ENCODE results near the gene HOXA7.

Gene HOXA7

GRCh38 chr7:27133409-27134231 is 22.9 kb downstream of the HOXA7 start:
- no peak for DNase-seq (ENCODE audit: low spot score)

GRCh38 chr7:27132978-27133377 is 23.5 kb downstream of the HOXA7 start:
- DNase-seq (ENCODE audit: low spot score): no peak

- no peak for DNase-seq (ENCODE audit: low spot score)
These were observed 24.3 kb downstream of the HOXA7 start for GRCh38 chr7:27132214-27132613.

GRCh38 chr7:27131390-27131819 is 25.1 kb downstream of the HOXA7 start:
- no peak for DNase-seq (ENCODE audit: low spot score)

GRCh38 chr7:27130540-27131389 is 25.7 kb downstream of the HOXA7 start, which contains the start of gene HOXA4:
Gene HOXA4, minus strand, starts transcription at chr7:27130757. Its CDS starts 24 bp downstream, at chr7:27130733.
- peak; percentile 97 for DNase-seq (ENCODE audit: low spot score)

GRCh38 chr7:27129729-27130539 is 26.5 kb downstream of the HOXA7 start:
- peak; percentile 59 for DNase-seq (ENCODE audit: low spot score)

GRCh38 chr7:27128776-27129728 is 27.4 kb downstream of the HOXA7 start:
- DNase-seq (ENCODE audit: low spot score): no peak

GRCh38 chr7:27128034-27128433 is 28.4 kb downstream of the HOXA7 start:
- DNase-seq (ENCODE audit: low spot score): no peak

- no peak for DNase-seq (ENCODE audit: low spot score)
These were observed 29.7 kb downstream of the HOXA7 start for GRCh38 chr7:27126596-27127327.

- DNase-seq (ENCODE audit: low spot score): no peak
These were observed 30.5 kb downstream of the HOXA7 start for GRCh38 chr7:27125986-27126394.

- DNase-seq (ENCODE audit: low spot score): no peak
These were observed 31.4 kb downstream of the HOXA7 start for GRCh38 chr7:27124902-27125689.

GRCh38 chr7:27124096-27124901 is 32.2 kb downstream of the HOXA7 start:
- DNase-seq (ENCODE audit: low spot score): no peak

GRCh38 chr7:27123477-27124053 is 32.9 kb downstream of the HOXA7 start:
- DNase-seq (ENCODE audit: low spot score): no peak

- no peak for DNase-seq (ENCODE audit: low spot score)
These were observed 33.4 kb downstream of the HOXA7 start for GRCh38 chr7:27123007-27123476.

GRCh38 chr7:27122077-27122910 is 34.2 kb downstream of the HOXA7 start:
- DNase-seq (ENCODE audit: low spot score): no peak

GRCh38 chr7:27121684-27122076 is 34.8 kb downstream of the HOXA7 start:
- no peak for DNase-seq (ENCODE audit: low spot score)

- no peak for DNase-seq (ENCODE audit: low spot score)
These were observed 37.0 kb downstream of the HOXA7 start for GRCh38 chr7:27119412-27119911.

All from AG08395 (cell line).